DND-41 (cell line): Measurements from ENCODE around the gene ATXN7L1.

Experiments
- EZH2 ChIP-seq: IDR thresholded peaks from 3 replicates; pipeline ENCODE4 v1.6.1; 2012; ENCODE audit warnings: borderline replicate concordance, low read depth, mild to moderate bottlenecking, moderate library complexity, low read length, inconsistent platforms; ENCODE audit not compliant: severe bottlenecking
- TF ChIP-seq, protein P1 (sequence below): IDR thresholded peaks from 2 replicates; pipeline ENCODE4 v1.5.1; 2012; ENCODE audit warnings: borderline replicate concordance, low read length, moderate library complexity, mild to moderate bottlenecking; ENCODE audit not compliant: poor library complexity, severe bottlenecking; ENCODE audit errors: extremely low read depth

- TF ChIP-seq, protein P1, sequence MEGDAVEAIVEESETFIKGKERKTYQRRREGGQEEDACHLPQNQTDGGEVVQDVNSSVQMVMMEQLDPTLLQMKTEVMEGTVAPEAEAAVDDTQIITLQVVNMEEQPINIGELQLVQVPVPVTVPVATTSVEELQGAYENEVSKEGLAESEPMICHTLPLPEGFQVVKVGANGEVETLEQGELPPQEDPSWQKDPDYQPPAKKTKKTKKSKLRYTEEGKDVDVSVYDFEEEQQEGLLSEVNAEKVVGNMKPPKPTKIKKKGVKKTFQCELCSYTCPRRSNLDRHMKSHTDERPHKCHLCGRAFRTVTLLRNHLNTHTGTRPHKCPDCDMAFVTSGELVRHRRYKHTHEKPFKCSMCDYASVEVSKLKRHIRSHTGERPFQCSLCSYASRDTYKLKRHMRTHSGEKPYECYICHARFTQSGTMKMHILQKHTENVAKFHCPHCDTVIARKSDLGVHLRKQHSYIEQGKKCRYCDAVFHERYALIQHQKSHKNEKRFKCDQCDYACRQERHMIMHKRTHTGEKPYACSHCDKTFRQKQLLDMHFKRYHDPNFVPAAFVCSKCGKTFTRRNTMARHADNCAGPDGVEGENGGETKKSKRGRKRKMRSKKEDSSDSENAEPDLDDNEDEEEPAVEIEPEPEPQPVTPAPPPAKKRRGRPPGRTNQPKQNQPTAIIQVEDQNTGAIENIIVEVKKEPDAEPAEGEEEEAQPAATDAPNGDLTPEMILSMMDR: no peak
- no peak for TF ChIP-seq EZH2
Measured at GRCh38 chr7:105654095-105654686, 222.2 kb downstream of the ATXN7L1 start.
